Stimulated activated naive CD8-positive, alpha-beta T cell treated with anti-CD3 and anti-CD28 coated beads, Interleukin-15, Interleukin-2, amounts not matched to agents 100 U/mL and 50 U/mL, for 24 hours (primary cell): ENCODE data around the gene XAB2.

ENCODE experiments used
- ATAC-seq: fragments of 150-1000 bp; cut with Tn5 transposase; one replicate; pipeline ENCODE4 v1.10.0; 2021
- DNase-seq: peaks from one replicate; pipeline ENCODE4 v3.0.0; 2021

The XAB2 gene

GRCh38 chr19:7629347-7630054 is at the start of gene XAB2, which contains the start of gene PET100:
TSS of gene XAB2 (minus strand) at chr19:7629545. CDS start at chr19:7629527, 18 bp downstream.
TSS of gene PET100 (plus strand) at chr19:7629793. CDS start at chr19:7629834, 41 bp downstream.
- DNase-seq (peak; percentile 92), ATAC-seq (peak; percentile 97)

- DNase-seq (no peak), ATAC-seq (no peak)
Measured at GRCh38 chr19:7677669-7678311, 48.4 kb upstream of the XAB2 start.

DNA sequence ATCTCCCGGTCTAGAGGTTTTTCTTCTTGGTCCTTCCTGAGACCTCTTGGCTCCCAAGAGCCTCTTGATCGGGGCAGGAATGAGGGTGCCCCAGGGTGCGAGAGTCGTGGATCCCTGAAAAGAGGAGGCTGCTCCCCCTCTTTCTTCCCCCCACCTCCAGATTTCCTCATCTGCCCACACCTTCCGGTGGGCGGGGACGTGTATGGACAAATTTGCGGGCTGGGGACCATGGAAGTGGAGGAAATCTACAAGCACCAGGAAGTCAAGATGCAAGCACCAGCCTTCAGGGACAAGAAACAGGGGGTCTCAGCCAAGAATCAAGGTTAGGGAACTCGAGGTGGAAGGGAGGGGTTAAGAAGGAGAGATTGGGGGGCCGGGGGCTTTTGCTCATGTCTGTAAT is 47.5 kb upstream of the XAB2 start, which contains the start of gene MCEMP1:
Gene MCEMP1, plus strand, starts transcription at position 237 of the 400 bp plus-strand sequence. Its CDS starts 31 bp downstream, at position 268.
- DNase-seq (no peak), ATAC-seq (no peak)

GRCh38 chr19:7676376-7676775 is 47.0 kb upstream of the XAB2 start:
- ATAC-seq (no peak), DNase-seq (no peak)

- DNase-seq (peak; percentile 55), ATAC-seq (no peak)
Measured at GRCh38 chr19:7674010-7675005, 45.0 kb upstream of the XAB2 start.

DNA sequence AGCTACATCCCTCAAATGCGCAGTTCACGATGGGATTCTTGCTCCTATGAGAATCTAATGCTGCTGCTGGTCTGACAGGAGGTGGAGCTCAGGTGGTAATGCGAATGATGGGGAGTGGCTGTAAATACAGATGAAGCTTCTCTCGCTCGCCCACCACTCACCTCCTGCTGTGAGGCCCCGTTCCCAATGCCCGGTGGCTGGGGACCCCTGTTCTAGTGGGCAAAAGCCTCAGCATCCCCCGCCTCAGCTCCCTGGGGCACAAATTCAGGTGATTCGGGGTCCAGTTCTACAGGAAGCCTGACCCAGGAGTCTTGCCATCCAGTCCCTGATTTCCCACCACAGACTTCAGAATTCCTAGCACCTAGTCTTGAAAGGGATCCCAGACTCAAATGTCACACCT is 43.2 kb upstream of the XAB2 start:
- ATAC-seq, result no peak
- DNase-seq, result no peak

DNA sequence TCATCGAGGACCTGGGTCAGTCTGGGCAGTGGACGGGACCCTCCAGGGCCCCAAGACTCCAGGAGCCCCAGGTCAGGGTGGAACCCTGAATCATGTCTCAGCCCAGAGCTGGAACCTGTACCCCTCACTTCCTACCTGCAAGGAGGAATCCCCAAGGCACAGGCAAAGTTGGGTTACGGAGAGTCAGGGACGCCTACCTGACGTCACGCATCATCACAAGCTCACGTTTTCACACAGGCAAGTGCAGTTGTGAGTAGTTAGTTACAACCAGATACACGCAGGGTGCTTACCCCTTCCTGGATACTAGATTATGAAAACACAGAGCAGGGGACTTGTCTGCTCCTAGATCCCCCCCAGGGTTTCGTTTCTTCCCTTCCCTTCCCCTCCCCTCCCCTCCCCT is 41.4 kb upstream of the XAB2 start:
- ATAC-seq, result peak; percentile 21
- DNase-seq, result no peak

DNA sequence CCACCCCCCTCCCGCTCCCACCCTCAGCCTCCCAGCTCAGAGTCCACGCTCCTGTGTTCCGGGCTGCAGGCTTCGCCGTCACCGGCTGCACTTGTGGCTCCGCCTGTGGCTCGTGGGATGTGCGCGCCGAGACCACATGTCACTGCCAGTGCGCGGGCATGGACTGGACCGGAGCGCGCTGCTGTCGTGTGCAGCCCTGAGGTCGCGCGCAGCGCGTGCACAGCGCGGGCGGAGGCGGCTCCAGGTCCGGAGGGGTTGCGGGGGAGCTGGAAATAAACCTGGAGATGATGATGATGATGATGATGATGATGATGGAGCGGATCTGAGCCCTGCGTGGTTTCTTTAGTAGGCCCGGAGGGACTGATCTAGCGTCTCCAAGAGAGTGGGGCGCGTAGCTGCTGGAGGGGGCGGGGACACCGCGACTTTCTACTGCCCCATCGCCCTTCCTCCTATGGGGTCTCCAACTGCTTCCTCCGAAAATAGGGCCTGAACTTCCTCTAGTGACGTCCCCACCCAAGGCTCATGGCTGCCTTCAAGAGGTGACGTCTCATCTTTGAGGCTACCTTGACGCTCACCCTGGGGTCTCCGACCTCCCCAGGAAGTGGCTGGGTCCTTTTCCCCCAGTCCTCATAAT is 40.9 kb upstream of the XAB2 start:
- DNase-seq, result peak; percentile 44
- peak; percentile 51 for ATAC-seq

DNA sequence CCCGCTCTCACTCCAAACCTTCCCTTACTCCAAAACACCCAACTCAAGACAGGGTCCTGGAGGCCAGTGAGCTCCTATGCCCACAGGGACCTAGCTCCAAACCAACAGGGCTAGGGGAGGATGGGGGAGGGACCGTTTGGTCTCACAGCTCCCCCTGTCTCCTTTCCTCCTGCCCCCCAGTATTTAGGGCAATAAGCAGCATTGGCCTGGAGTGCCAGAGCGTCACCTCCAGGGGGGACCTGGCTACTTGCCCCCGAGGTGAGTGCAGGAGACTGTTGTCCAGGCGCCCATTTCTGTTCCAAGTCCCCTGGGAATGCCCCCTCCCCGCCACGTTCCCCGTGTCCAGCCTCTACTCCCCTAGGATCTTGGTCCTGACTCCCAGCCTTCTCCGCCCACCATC is 40.3 kb upstream of the XAB2 start:
- no peak for ATAC-seq

DNA sequence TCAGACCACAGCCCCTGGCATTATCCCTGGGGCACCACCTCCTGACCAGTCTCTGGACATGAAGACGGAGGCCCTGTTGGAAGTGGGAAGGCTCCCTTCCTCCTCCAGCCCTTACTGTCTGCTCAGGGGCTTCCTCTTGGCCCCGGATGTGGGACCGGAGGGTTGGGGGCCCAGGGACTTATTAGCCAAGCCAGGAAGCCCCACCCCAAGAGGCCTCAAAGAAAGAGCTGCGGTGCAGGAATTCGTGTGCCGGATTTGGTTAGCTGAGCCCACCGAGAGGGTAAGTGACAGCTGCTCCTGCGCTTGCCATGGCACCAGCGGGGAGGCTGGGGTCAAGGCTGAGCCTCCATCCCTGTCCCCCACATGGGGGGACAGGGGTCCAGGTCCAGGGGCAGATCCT is 39.5 kb upstream of the XAB2 start, which contains the start of gene RETN:
Gene RETN, plus strand, starts transcription at position 208 of the 400 bp plus-strand sequence. CDS start 278 bp downstream, outside the sequence.
- DNase-seq, result no peak

More for the DNA sequence above, 40.3 kb upstream of the XAB2 start:
- DNase-seq, result no peak

GRCh38 chr19:7665076-7665475 is 35.7 kb upstream of the XAB2 start:
- ATAC-seq (no peak), DNase-seq (no peak)

More for the DNA sequence above, 39.5 kb upstream of the XAB2 start, which contains the start of gene RETN:
- ATAC-seq, result no peak

GRCh38 chr19:7663706-7664105 is 34.4 kb upstream of the XAB2 start:
- DNase-seq (no peak), ATAC-seq (no peak)

GRCh38 chr19:7662657-7663056 is 33.3 kb upstream of the XAB2 start:
- no peak for DNase-seq

GRCh38 chr19:7661744-7662538 is 32.6 kb upstream of the XAB2 start:
- DNase-seq (no peak), ATAC-seq (no peak)

More at GRCh38 chr19:7662657-7663056, 33.3 kb upstream of the XAB2 start:
- ATAC-seq, result no peak

GRCh38 chr19:7658219-7658686 is 28.9 kb upstream of the XAB2 start:
- ATAC-seq (peak; percentile 84), DNase-seq (peak; percentile 53)

DNA sequence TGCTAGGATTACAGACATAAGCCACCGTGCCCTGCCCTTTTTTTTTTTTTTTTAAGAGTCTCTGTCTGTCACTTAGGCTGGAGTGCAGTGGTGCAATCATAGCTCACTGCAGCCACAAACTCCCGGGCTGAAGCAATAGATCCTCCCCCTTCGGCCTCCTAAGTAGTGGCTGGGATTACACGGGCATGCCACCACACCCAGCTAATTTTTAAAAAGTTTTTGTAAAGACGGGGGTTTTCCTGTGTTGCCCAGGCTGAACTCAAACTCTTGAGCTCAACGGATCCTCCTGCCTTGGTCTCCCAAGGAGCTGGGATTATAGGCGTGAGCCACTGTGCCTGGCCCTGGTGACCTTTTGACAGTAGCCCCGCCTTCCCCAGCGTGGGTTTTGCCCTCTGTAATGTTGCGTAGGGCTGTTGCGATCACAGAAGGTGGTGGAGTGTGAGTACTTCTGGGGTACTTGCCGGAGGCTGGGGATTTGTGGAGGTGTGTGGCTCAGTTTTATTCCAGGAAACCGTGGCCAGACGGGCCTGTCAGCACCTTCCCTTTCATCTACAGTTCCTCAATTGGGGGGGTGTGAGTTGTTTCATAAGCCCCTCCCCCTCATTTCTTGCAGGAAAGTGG is 27.9 kb upstream of the XAB2 start:
- peak; percentile 74 for DNase-seq
- peak; percentile 84 for ATAC-seq

GRCh38 chr19:7655581-7655980 is 26.2 kb upstream of the XAB2 start:
- DNase-seq (no peak), ATAC-seq (no peak)

GRCh38 chr19:7654401-7654800 is 25.1 kb upstream of the XAB2 start:
- no peak for ATAC-seq
- DNase-seq, result no peak

GRCh38 chr19:7652061-7652641 is 22.8 kb upstream of the XAB2 start:
- peak; percentile 73 for ATAC-seq
- DNase-seq, result peak; percentile 88

GRCh38 chr19:7650148-7650547 is 20.8 kb upstream of the XAB2 start:
- ATAC-seq (no peak), DNase-seq (no peak)
